Hematopoietic multipotent progenitor cell treated with erythropoietin and hydrocortisone succinate and interleukin-3 and kit ligand, for 4 days (in vitro differentiated cells): ENCODE measurements around the gene CCDC177.
"Not testable (repeated sequence)": the region's sequence is repeated elsewhere in the genome, so short reads cannot be mapped to it uniquely, and the experiment has no call there.

Experiments used
- DNase-seq: peaks from one replicate; pipeline ENCODE4 v3.0.0-alpha.2; 2015

The CCDC177 gene

DNA sequence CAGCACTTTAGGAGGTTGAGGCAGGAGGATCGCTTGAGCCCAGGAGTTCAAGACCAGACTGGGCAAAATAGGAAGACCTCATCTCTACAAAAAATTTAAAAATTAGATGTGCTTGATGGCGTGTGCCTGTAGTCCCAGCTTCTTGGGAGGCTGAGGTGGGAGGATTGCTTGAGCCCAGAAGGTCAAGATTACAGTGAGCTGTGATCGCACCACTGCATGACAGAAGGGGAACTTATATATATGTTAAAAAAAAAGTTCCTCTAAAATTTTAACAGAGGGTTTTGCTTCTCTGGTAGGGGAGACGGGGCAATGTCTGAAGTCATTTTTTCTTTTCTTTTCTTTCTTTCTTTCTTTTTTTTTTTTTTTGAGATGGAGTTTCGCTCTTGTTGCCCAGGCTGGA, 24.8 kb upstream of the CCDC177 start:
- not testable (repeated sequence) for DNase-seq

DNA sequence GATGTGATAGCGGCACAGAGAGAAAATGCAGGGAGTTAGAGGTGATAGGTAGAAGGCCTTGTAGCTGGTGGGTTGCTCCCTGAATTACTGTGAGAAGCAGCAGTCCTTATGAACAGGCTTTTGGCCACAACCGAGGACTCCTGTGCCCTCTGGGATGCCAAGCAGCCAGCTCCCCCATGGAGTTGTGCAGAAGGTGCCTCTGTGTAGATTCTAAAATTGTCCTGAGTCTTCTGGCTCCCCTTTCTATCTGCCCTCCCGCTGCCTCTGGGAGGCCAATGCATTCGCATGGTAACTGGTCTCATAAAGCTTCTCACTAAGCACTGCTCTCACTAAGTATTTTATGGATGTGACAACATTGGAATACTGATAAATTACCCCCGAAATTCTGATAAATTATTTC, 20.7 kb upstream of the CCDC177 start:
- DNase-seq: no peak

DNA sequence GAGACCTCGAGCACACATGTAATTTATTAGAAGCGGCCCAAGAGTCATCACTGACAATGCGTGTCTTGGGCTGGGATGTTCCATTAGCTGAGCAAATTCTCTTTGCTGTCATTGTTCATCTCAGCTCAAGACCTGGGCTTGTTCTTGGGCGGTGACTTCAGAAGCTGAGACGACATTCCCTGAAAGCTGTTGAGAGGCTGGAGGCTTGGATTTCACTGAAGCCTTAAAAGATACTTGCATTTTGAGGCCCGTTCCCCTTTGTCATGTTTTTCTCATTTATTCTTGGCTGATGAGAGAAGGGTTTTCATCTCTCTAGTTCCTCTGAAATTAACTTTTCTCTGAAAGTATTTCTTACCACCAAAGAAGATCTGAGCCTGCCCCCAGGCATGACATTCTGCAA, 20.2 kb upstream of the CCDC177 start:
- DNase-seq: no peak

DNA sequence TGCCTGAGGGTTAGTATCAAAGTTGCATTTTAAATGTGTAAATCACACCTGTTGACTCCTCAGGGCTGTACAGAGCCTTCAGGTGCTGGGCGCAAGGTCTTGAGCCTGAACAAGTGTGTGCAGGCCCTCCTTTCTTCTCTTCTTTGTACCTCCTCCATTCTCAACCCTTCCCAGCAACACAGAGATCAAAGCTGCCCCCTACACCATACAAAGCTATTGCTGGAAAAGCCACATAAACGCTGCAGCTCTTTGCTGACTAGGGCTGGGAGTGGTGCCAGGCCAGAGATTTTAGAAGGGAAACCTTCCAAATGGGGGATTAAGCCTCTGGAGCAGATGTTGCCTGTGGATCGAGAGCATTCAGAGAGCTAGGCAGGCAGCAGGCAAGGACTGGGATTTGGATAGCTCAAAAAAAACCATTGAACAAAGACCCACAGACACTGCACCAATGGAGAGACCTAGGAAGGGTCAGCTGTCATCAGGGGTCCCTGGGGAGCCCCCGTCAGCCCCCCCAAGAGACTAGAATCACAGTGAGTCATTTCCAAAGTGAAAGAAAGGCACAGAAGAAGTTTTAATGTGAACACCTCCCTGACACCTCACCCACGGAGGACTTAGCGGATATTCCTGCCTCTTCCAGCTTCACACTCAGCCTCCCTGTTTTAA, 18.5 kb upstream of the CCDC177 start:
- no peak for DNase-seq

DNA sequence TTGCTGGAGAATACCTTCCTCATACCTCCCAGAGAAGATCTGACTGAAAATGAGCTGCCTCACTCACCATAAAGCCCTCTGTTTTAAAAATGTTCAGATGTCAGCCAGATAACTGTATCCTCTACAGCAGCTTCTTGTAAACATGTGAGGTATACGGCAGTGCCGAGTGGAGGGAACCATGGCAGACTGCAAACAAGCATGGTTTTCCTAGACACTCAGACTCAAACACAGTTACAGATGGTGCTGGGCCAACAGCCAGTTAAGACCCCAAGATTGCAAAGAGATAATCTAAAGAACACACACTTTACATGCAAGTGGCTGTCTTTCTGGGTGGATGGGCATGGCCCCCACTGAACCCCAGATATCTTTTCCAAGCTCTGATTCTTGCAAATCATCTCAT, 16.6 kb upstream of the CCDC177 start:
- no peak for DNase-seq

DNA sequence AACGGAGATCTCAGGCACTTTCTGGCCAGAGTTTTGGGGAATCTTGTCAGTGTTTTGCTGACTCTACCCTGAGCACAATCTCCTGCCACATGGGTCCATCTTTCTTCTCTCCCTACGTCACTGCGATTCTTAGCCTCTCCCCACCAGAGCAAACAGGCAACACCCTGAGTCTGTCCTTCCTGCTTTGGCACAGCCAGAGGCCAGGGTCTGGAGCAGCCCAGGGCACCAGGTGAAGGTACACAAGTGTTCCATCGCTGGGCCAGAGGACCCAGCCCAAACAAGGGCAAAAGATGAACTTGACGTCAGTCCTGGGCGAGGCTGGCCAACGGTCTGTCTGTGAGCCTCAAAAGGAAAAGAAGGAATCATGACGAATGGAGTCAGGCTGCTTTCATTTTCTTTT, 12.7 kb upstream of the CCDC177 start:
- DNase-seq: no peak

DNA sequence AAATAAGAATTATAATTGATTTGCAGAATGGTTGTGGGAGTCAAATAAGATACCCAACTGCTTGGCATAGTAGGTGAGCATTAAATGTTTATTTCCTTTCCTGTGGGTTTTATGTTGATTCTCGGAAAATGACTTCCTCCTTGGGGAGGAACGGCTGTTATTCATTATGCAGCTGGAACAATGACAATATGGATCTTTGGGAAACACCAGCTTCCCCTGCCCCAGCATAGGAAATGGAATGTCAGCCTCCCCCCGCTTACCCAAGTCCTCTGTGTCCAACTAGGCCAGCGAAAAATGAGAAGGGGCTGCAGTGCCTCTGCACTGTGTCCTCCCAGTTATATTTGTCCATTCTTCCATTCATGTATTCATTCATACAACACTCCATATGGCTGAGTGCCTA, 11.7 kb upstream of the CCDC177 start:
- DNase-seq: no peak

DNA sequence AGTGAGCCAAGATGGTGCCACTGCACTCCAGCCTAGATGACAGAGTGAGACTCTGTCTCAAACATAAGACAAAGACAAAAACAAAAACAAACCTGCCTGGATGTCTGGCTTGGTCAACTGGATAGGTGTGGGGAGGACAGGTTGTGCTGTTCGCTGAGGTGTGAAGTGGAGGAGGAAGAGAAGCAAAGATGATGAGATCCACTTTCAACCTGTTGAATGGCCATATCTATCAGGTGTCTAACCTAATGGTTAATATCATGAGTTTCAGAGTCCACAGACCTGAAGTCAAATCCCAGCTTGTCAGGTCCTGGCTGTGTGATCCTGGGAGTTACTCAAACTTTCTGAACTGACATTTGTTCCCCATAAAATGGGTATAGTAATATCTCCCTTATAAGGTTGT, 9.7 kb upstream of the CCDC177 start:
- no peak for DNase-seq

DNA sequence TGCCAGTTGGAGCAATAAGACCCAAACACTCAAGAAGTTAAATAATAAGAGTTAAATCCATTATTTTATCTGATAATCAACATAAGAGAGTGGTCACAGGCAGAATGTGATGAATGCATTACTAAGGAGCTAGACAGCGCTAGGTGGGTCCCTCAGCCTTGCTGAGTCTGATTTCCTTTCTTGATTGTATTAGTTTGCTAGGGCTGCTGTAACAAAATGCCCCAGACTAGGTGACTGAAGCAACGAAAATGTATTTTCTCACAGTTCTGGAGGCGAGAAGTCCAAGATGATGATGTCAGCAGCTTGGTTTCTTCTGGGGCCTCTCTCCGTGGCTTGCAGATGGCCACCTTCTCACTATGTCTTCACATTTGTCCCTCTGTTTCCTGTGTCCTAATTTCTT, 8.2 kb upstream of the CCDC177 start:
- no peak for DNase-seq

DNA sequence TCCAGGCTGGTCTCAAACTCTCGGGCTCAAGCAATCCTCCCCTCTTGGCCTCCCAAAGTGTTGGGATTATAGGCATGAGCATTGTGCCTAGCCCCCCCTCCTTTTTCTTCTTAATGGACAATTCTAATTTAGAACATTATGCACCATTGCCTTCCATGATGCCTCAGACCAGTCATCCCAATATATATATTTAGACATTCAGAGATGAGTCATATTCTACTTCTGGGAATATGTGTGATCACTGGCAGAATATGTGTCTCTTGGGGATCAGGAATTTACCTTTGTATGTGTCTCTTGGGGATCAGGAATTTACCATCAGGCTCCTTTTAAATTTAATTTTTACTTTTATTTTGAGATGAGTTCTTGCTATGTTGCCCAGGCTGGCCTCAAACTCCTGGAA, 7.5 kb upstream of the CCDC177 start:
- DNase-seq: no peak

DNA sequence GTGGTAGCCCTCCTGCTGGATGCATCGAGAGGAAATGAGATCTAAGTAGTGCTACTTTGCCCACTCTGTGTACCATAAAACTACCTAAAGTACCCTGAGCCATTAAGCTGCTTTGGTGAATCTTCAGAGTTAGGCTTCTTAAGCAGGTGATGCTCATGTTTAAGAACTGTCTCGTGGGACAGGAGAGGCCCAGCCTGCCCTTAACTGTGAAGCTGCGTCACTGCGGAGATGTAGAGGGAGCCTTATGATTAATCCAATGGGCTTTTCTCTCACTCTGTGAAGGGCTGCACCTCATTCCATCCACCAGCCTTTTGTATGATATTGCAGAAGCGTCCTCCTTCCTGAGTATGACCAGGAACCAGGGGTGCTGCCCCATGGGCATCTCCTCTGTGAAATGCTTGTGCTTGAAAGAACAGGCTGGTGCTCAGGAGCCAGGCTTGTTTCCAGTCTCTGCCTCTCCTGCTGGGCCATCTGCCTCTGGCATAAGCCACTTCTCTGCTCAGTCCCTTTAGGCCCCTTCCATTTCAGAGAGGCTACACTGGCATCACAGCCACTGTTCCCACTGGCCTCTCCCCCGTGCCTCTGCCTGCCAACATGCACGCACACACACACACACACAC, 6.8 kb upstream of the CCDC177 start:
- DNase-seq: no peak

DNA sequence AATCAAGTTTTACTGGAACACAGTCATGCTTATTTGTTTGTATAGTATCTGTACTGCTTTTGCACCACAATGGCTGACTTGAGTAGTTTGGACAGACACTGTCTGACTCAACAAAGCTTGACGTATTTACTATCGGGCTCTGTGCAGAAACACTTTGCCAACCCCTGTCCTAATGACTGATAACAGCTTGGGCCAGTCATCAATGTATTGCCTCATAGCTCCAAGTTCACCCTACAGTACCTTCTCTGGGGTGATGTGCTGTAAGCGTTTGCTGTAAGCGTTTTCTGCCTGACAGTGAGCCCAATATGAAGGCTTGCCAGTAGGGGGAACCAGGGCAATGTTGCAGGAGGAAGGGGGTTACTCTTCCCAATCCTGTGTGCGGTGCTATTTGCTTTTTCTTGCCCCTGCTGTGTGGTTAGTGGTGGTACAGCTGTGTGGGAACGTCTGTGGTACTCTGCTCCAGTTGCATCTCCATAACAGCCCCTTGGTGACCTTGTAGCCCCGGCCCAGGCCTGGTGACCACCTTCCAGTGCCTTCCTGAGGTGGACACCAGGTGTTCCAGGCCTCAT, 5.4 kb upstream of the CCDC177 start:
- DNase-seq: peak; percentile 76

DNA sequence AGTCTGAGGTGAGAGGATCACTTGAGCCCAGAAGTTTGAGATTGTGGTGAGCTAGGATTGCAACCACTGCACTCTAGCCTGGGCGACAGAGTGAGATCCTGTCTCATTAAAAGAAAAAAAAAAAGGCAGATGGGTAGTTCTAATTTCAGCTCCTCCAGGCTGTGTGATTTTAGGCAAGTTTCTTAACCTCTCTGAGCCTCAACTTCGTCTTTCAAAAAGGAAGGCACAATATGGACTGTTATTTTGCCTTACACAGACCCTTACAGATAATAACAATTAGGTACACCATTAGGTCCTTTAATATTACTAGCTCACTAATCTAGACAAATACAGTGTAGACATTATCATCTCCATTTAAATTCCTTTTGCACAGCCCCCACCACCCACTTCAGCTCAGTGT, 4.8 kb upstream of the CCDC177 start:
- DNase-seq: no peak

DNA sequence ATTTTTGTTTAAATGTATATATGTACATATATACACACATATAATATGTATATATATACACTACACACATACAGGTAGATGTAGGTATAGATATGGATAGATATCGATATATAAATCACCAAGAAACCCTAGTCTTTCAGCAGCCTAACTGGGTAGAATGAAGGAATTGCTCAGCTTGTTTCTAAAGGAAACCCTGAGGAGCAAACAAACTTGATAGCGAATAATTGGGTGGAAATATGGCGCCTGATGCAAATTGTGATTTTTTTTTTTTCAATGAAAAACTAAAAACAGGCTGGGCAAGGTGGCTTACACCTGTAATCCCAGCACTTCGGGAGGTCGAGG, 254 bp upstream of the CCDC177 start:
- no peak for DNase-seq

DNA sequence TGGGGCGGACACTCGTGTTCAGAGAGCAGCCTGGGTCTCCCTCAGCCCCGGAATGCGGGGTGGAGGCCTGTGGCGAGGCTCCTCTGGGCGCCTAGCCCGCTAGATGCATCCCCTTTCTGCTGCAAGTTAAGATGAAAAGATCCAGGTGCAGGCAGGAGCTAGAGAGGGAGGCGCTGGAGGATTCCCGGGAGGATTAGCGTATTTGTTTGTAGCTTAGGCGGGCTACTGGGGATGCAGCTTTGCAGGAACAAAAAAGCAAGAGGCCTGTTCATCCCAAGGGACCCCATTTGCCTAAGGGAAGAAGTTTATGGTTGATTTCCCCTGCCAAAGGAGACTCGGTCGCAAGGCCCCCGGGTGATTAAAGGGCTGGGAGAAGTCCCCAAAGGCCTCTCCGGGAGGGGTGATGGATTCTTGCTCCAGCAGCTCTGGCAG, 824 bp downstream of the CCDC177 start:
- DNase-seq: no peak

DNA sequence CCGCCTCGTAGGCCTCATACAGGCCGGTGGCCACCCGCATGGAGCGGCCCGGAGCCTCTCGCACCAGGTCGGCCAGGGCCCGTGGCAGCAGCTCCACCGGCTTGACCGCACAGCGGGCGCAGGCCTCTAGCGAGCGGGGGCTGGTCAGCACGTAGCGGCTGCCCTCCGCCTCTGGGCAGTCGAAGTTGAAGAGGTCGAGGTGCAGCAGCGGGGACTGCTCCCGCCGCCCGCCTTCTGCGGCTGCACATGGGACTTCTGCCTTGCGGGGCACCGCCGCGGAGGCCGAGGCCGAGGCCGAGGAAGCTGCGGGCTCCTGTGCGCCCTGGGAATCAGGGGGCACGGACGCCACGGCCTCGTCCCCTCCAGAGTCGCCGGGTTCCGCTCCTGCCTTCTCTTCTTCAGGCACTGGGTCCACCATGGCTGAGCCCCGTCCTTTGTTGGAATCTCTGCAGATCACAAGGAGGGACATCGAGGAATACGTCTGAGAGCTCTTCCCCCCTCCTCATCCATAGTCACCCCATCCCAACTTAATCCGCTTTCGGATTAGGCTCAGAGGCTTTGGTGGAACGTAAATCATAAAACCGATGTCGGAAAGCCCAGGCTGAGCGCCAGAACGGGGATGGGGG, 1.4 kb downstream of the CCDC177 start:
- DNase-seq: no peak

DNA sequence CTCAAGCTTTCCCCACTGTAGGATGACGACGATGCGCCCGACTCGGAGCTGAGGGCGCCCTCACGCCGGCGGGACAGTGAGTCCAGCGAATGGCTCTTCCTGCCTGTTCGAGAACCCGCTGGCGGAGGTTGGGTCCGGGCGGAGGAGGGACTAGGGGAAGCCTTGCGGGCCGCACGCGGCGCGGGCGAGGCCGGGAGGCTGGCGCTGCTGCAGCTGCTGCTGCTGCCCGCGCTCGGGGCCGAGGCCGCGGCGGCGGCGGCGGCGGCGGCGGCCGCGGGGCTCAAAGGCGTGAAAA, 1.9 kb downstream of the CCDC177 start:
- no peak for DNase-seq

DNA sequence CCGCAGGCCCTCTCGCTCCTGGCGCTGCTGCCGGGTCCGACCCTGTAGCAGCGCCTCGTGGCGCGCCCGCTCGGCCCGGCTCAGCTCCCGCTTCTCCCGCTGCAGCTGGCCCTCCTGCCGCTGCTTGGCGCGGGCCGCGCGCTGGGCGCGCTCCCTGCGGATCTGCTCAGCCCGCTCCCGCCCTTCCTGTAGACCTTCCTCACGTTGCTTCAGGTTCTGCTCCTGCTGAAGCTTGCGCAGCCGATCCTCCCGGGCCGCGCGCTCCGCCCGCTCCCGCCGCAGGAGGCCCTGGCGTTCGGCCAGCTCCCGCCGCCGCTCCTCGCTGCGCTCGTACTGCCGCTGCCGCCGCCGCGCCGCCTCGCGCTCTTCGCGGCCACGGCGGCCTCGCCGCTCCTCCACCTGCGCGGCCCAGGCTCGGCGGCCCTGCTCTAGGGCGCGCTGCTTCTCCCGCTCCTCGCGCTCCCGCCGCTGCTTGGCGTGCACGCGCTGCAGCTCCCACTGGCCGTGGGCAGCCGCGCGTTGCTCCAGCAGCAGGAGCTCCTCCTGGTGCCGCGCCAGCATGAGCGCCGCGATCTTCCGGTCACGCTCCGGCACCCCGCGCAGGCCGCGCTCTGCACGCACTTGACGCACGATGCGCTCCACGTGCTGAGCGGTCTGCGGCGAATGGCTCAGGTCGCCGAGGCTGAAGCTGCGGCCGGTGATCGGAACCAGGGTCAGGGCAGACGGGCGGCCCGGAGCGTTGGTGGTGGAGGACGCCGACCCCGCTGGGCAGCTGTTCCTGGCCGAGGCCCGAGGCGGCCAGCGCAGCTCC, 2.4 kb downstream of the CCDC177 start:
- peak; percentile 51 for DNase-seq

DNA sequence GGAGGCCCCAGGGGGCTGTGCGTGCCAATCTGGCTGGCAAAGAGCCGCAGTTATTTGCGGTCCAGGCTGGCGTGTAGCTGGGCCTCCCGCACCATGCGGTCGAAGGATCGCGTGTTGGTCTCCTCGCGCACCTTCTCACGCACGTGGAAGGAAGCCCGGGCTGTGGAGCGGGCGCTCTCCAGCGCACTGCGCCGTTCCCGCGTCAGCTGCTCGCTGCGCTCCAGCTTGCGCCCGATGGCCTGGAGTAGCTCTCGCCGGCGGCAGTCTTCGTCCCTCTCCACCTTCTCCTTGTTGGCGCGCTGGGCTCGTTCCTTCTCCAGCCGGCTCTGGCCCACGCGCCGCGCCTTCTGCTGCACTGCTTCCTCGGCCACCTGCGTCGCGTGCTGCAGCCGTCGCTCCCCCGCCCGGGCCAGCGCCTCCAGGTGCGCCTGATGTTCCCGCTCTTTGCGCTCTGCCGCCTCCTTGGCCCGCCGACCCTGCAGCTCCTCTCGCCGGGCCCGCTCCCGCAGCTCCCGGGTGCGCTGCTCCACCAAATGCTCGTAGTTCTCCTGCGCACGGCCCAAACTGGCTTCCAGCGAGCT, 3.1 kb downstream of the CCDC177 start:
- peak; percentile 22 for DNase-seq

DNA sequence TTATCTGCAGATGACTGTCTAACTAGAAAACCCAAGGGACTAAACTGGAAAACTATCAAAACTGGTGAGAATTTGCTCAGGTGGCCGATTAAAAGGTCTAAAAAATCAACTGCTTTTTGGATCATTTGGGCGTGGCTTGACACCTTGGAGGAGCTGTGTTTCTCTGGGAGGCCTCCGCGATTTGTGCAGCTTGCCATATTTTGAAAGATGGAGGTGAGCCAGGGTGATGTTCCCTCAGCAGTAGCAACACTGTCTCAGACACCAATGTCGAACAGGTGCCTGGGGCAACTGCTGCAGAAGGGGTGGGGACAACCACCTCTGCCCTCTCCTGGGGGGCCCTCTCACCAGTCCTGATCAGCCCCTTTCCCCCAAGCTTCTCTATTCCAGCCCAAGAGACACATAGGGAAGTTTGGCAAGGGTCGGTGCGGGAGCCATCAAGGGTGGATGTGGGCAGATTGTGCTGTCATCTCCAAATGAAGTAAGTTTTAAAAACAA, 3.8 kb downstream of the CCDC177 start:
- DNase-seq: no peak

DNA sequence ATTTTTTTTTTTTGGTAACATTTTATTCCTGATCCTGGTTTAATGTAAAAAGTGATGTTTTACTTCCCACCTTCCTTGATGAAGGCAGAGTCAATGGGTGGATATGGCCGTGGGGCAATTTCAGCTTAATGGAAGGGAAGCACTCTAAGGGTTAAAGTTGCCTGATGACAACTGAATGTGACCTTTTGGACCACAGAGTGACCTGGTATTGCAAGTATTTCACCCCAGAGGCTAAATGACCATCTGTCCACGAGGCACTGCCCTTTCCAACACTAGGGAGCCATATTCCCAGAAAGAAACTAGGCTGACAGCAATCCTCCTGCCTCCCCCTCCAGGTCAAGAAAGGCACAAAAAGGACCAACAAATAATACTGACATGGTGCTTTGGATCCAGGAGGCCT, 4.8 kb downstream of the CCDC177 start:
- no peak for DNase-seq

DNA sequence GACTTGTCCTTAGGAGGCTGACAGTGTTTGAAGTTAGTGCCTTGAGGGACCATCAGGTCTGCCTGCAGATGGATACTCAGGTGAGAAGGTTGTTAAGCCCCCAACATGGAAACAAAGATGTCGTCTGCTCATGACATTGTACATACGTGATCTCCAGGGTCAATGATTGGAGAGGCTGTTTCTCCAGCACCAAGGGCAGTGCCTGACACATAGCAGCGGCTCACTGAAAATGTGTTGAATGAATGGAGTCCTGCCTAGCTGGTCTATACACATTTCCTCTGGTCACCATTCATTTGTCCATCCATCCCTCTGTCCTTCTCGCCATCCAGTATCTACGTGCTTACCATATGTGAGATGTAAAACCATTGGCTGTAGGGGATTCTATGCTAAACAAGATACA, 7.1 kb downstream of the CCDC177 start:
- DNase-seq: no peak

DNA sequence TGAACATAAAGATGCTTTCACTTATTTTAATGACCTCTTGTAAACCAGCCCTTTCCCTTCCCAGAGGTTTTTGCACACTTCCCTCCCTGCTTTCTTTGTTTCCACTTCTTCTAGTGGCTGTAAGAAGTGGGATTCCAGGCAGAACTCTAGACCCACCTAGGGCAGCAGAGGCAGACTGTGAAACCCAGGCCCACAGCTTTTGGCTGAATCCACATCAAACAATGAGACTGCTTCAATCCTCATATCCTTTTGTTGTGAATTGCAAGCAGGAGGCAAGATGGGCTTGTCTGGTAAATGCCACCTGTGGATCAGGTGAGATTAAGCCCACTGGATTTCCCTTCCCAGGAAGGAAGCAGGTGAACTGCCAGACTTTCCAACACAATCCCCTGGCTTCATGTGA, 12.8 kb downstream of the CCDC177 start:
- no peak for DNase-seq
